ENCODE data around the gene RAD23B.

RAD23B gene

DNA sequence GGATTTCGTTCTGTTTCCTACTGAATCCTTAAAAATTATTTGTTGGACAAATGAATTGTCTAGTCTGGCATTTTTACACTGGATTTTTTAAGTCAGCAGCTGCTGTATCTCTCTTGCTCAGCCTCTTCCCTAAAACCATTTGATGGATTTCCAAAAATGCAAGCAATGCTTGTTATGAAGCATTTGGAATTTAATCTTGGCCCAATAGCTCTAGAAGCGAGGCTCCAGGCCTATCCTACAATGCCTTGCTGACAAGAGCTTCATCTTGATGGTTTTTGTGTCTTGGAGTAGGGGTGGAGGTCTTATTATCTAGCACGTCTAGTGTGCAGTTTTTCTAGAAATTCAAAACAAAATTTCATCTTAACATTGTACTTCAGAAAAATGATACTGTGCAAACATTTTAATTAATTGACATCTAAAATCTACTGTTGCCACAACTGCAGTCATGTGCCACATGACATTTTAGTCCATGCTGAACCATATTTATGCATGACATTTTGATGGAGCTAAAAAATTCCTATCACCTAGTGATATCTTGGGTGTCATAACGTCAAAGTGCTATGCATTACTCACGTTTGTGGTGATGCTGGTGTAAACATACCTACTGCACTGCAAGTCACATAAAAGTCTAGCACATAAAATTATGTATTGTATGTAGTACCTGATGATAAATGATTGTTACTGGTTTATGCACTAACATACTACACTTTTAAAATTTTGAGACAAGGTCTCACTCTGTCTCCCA, 5.9 kb upstream of the RAD23B start:
- no peak overlapping the region for H2AFZ ChIP-seq (ENCODE audit: low read depth, low read length)
- no peak overlapping the region for H3K4me2 ChIP-seq (ENCODE audit: low read length)
- H3K9me3 ChIP-seq (ENCODE audit: insufficient read depth, low read length), result no peaks in the 10 kb centered on the region
- H3K36me3 ChIP-seq (replicated peaks; ENCODE audit: low read depth, low read length), result no peaks in the 10 kb centered on the region
- H4K20me1 ChIP-seq (ENCODE audit: insufficient read depth, low read length), result no peaks in the 10 kb centered on the region
- H3K27me3 ChIP-seq (ENCODE audit: low read depth, low read length), result peaks cover 17% of the 10 kb centered on the region
- H3K4me3 ChIP-seq (ENCODE audit: low read length), result no peak overlapping the region
- no peak overlapping the region for H3K27ac ChIP-seq (ENCODE audit: low read length)
- TF ChIP-seq, protein P1, sequence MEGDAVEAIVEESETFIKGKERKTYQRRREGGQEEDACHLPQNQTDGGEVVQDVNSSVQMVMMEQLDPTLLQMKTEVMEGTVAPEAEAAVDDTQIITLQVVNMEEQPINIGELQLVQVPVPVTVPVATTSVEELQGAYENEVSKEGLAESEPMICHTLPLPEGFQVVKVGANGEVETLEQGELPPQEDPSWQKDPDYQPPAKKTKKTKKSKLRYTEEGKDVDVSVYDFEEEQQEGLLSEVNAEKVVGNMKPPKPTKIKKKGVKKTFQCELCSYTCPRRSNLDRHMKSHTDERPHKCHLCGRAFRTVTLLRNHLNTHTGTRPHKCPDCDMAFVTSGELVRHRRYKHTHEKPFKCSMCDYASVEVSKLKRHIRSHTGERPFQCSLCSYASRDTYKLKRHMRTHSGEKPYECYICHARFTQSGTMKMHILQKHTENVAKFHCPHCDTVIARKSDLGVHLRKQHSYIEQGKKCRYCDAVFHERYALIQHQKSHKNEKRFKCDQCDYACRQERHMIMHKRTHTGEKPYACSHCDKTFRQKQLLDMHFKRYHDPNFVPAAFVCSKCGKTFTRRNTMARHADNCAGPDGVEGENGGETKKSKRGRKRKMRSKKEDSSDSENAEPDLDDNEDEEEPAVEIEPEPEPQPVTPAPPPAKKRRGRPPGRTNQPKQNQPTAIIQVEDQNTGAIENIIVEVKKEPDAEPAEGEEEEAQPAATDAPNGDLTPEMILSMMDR (IDR thresholded peaks at IDR 0.05; ENCODE audit: low read depth, low read length), result no peak
- no peak for TF ChIP-seq EZH2phosphoT487 (IDR thresholded peaks at IDR 0.05; ENCODE audit: low read depth)
- H3K79me2 ChIP-seq (ENCODE audit: low read length), result no peaks in the 10 kb centered on the region
- no peak overlapping the region for H3K9ac ChIP-seq (ENCODE audit: low read length)
- peaks cover 39% of the 10 kb centered on the region for H3K4me1 ChIP-seq (ENCODE audit: low read length)

DNA sequence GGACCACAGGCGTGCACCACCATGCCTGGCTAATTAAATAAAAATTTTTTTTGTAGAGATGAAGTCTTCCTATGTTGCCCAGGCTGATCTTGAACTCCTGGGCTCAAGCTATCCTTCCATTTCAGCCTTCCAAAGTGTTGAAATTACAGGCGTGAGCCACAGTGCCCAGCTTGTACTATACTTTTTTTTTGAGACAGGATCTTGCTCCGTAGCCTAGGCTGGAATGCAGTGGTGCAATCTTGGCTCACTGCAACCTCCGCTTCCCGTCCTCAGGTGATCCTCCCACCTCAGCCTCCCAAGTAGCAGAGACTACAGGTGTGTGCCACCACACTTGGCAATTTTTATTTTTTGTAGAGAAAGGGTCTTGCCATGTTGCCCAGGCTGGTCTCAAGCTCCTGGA, 5.3 kb upstream of the RAD23B start:
- Histone ChIP-seq H3K4me2 (ENCODE audit: low read length) (no peak overlapping the region), H3K4me1 (ENCODE audit: low read length) (peaks cover 41% of the 10 kb centered on the region), H3K9ac (ENCODE audit: low read length) (no peak overlapping the region), H4K20me1 (ENCODE audit: insufficient read depth, low read length) (no peaks in the 10 kb centered on the region), H3K36me3 (replicated peaks; ENCODE audit: low read depth, low read length) (no peaks in the 10 kb centered on the region), H3K9me3 (ENCODE audit: insufficient read depth, low read length) (no peaks in the 10 kb centered on the region), H2AFZ (ENCODE audit: low read depth, low read length) (no peak overlapping the region), H3K27ac (ENCODE audit: low read length) (no peak overlapping the region), H3K27me3 (ENCODE audit: low read depth, low read length) (peaks cover 17% of the 10 kb centered on the region), H3K4me3 (ENCODE audit: low read length) (no peak overlapping the region), H3K79me2 (ENCODE audit: low read length) (no peaks in the 10 kb centered on the region; the same call in 1 of the 2 replicates)
- TF ChIP-seq, protein P1 (IDR thresholded peaks at IDR 0.05; ENCODE audit: low read depth, low read length), result no peak
- TF ChIP-seq EZH2phosphoT487 (IDR thresholded peaks at IDR 0.05; ENCODE audit: low read depth), result no peak

DNA sequence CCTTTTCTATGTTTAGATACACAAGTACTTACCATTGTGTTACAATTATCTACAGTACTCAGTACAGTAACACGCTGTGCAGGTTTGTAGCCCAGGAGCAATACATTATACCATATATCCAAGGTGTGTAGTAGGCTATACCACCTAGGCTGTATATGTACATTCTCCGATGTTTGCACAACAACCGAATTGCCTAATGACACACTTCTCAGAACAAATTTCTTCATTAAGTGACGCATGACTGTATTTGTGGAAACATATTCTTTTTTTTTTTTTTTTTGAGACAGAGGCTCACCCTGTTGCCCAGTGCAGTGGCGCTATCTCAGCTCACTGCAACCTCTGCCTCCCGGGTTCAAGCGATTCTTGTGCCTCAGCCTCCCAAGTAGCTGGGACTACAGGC, 4.0 kb upstream of the RAD23B start:
- H3K4me3 ChIP-seq (ENCODE audit: low read length), result no peak overlapping the region
- peaks cover 35% of the 10 kb centered on the region for H3K4me1 ChIP-seq (ENCODE audit: low read length)
- no peaks in the 10 kb centered on the region for H3K36me3 ChIP-seq (replicated peaks; ENCODE audit: low read depth, low read length)
- peaks cover 11% of the 10 kb centered on the region for H3K79me2 ChIP-seq (ENCODE audit: low read length)
- no peak overlapping the region for H3K9ac ChIP-seq (ENCODE audit: low read length)
- H3K27me3 ChIP-seq (ENCODE audit: low read depth, low read length), result peaks cover 8% of the 10 kb centered on the region
- H2AFZ ChIP-seq (ENCODE audit: low read depth, low read length), result no peak overlapping the region
- peaks cover under 1% of the 10 kb centered on the region for H4K20me1 ChIP-seq (ENCODE audit: insufficient read depth, low read length)
- no peak overlapping the region for H3K4me2 ChIP-seq (ENCODE audit: low read length)
- no peak for TF ChIP-seq EZH2phosphoT487 (IDR thresholded peaks at IDR 0.05; ENCODE audit: low read depth)
- H3K9me3 ChIP-seq (ENCODE audit: insufficient read depth, low read length), result no peaks in the 10 kb centered on the region
- no peak overlapping the region for H3K27ac ChIP-seq (ENCODE audit: low read length)

DNA sequence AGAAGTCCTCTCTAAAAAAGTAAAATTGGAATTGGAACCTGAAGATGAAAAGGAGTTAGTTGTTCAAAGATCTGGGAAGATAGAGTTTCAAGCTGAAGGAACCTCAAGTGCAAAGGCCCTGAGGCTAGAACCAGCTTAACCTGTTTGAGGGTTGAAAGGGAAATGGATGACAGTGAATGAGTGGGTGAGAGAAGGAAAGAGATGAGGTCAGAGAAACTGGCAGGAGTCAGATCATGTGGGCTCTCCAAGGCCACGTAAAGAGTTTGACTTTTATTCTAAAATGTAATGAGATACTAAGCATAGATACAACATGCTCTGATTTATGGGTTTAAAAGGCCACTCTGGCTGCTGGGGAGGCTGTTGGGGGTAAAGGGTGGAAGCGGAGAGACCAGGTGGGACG, 2.5 kb upstream of the RAD23B start:
- H2AFZ ChIP-seq (ENCODE audit: low read depth, low read length), result no peak overlapping the region
- no peak overlapping the region for H3K27ac ChIP-seq (ENCODE audit: low read length)
- no peak overlapping the region for H3K4me3 ChIP-seq (ENCODE audit: low read length)
- H3K9me3 ChIP-seq (ENCODE audit: insufficient read depth, low read length), result no peaks in the 10 kb centered on the region
- peaks cover 30% of the 10 kb centered on the region for H3K4me1 ChIP-seq (ENCODE audit: low read length)
- H3K9ac ChIP-seq (ENCODE audit: low read length), result no peak overlapping the region
- H3K4me2 ChIP-seq (ENCODE audit: low read length), result no peak overlapping the region
- peaks cover 6% of the 10 kb centered on the region for H3K36me3 ChIP-seq (replicated peaks; ENCODE audit: low read depth, low read length)
- H3K27me3 ChIP-seq (ENCODE audit: low read depth, low read length), result no peaks in the 10 kb centered on the region
- H4K20me1 ChIP-seq (ENCODE audit: insufficient read depth, low read length), result peaks cover 15% of the 10 kb centered on the region
- no peak for TF ChIP-seq EZH2phosphoT487 (IDR thresholded peaks at IDR 0.05; ENCODE audit: low read depth)
- peaks cover 25% of the 10 kb centered on the region for H3K79me2 ChIP-seq (ENCODE audit: low read length)

DNA sequence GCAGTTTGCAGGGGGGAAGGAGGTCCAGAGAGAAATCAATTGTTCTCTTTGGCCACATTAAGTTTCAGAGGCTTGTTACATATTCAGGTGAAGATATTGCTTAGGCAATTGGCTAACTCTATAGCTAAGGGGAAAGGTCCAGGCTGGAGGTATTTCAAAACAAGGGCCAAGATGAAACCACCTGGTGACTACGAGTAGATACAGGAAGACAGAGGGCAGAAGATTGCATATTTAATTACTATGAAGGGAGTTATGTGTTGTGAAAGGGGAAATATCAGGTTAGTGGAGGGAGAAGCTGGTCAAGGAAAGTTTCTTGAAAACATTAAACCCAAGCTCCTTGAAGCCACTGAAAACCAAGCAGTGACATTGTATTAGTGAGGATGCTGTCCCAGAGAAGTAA, 1.9 kb upstream of the RAD23B start:
- no peak overlapping the region for H3K4me3 ChIP-seq (ENCODE audit: low read length)
- peaks cover 8% of the 10 kb centered on the region for H3K36me3 ChIP-seq (replicated peaks; ENCODE audit: low read depth, low read length)
- H2AFZ ChIP-seq (ENCODE audit: low read depth, low read length), result no peak overlapping the region
- H3K79me2 ChIP-seq (ENCODE audit: low read length), result peaks cover 32% of the 10 kb centered on the region
- peaks cover 22% of the 10 kb centered on the region for H4K20me1 ChIP-seq (ENCODE audit: insufficient read depth, low read length)
- no peaks in the 10 kb centered on the region for H3K27me3 ChIP-seq (ENCODE audit: low read depth, low read length)
- no peak overlapping the region for H3K9ac ChIP-seq (ENCODE audit: low read length)
- H3K9me3 ChIP-seq (ENCODE audit: insufficient read depth, low read length), result no peaks in the 10 kb centered on the region
- no peak overlapping the region for H3K27ac ChIP-seq (ENCODE audit: low read length)
- peak overlapping the region; percentile 88 for H3K4me2 ChIP-seq (ENCODE audit: low read length)
- TF ChIP-seq, protein P1 (IDR thresholded peaks at IDR 0.05; ENCODE audit: low read depth, low read length), result no peak
- TF ChIP-seq EZH2phosphoT487 (IDR thresholded peaks at IDR 0.05; ENCODE audit: low read depth), result no peak
- peaks cover 32% of the 10 kb centered on the region for H3K4me1 ChIP-seq (ENCODE audit: low read length)
